Cortex of kidney (tissue), 1 donor: ENCODE measurements around the gene NBPF9.
"Not testable (repeated sequence)": the region's sequence is repeated elsewhere in the genome, so short reads cannot be mapped to it uniquely, and the experiment has no call there.

Experiments
- DNase-seq: peaks from one replicate; lab custom pipeline; 2025; lab: John Stamatoyannopoulos, UW

NBPF9 gene

DNA sequence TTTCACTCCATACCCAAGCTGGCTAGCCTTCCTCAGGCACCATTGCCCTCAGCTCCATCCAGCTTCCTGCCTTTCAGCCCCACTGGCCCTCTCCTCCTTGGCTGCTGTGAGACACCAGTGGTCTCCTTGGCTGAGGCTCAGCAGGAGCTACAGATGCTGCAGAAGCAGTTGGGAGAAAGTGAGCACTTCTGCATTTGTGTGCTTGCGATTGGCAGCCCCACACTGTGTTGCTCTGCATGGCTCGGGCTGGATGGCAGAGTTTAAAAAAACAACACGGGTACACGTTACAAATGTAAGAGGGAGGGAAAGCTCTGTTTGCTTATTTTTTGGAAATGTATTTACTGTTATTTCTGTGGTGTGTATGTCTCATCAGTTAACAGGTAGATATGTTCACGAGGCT is 90.8 kb downstream of the NBPF9 start:
- DNase-seq, result not testable (repeated sequence)

DNA sequence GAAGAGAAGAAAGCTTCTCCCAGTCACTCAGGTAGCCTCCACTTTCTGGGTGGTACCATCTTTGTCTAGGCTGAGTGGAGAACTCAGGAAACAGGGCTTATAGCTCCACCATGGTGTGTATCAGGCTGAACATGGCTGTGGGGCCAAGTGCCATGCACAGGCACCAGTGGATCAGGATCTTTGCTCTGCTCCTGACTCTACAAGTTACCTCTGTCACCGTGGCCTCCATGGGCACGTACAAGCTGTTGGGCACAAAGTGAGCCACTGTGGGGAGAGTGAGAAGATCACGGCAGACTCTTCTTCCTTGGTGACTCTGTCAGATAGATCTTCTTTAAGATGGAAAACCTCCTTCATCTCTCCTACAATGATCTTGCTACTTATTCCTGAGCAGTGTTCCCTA is 93.6 kb downstream of the NBPF9 start:
- DNase-seq, result not testable (repeated sequence)

DNA sequence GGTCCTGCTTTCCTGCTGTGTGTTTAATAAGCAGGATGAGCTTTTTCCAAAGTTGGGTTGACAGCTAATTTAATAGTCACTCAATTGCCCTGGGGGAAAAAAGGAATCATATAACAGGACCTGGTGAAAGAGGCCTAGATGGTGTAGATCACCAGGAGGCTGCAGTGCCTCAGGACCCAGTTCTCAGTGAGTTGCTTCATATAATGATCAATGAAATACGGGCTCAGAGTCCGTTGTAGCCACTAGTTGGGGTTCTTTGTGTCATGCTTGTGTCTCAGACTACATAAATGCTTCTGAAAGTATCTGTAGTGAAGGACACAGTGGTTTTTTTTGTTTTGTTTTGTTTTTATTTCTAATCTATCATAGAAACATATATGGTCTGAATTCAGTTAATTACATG is 94.6 kb downstream of the NBPF9 start:
- not testable (repeated sequence) for DNase-seq

GRCh38 chr1:149008326-149008725 is 95.0 kb downstream of the NBPF9 start:
- not testable (repeated sequence) for DNase-seq
